ENCODE data around the gene TWSG1.

- TF ChIP-seq EP300 (IDR thresholded peaks at IDR 0.05) (no peak), POLR2A (IDR thresholded peaks at IDR 0.05) (no peak)
Measured at GRCh38 chr18:9348766-9349165, 14.2 kb downstream of the TWSG1 start.

Data from gastroesophageal sphincter (tissue), 2 donors.